ENCODE measurements around the gene FAM111B. TPM values are rescaled to one million over a fixed set of nuclear protein-coding genes. Genes with fewer than 3 reads are reported as not detected.

The FAM111B gene
- total and polyA plus RNA-seq, 2 of the 4 experiments (the other 2 are of a cell fraction), result 3.2 to 9.3 TPM

DNA sequence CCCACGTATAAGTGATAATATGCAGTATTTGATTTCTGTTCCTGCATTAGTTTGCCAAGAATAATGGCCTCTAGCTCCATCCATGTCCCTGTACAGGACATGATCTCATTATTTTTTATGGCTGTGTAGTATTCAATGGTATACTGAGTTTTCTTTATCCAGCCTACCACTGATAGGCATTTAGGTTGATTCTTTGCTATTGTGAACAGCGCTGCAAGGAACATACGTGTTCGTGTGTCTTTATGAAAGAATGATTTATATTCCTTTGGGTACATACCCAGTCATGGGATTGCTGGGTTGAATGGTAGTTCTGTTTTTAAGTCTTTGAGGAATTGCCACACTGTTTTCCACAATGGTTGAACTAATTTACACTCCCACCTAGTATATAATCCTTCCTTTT, 34.2 kb downstream of the FAM111B start:
- TF ChIP-seq MAZ (IDR thresholded peaks at IDR 0.05; ENCODE audit: borderline replicate concordance, low read depth, low read length) (no peak), POLR2A (IDR thresholded peaks at IDR 0.05; ENCODE audit: low read depth, low read length) (no peak), FOS (IDR thresholded peaks at IDR 0.05; ENCODE audit: low read depth, low read length) (no peak), RCOR1 (IDR thresholded peaks at IDR 0.05; ENCODE audit: insufficient replicate concordance, low read length) (no peak), NFE2L2 (IDR thresholded peaks at IDR 0.05; ENCODE audit: low read depth, low read length) (no peak), CHD1 (IDR thresholded peaks at IDR 0.05; ENCODE audit: low read depth, low read length) (no peak), ELK1 (IDR thresholded peaks at IDR 0.05; ENCODE audit: borderline replicate concordance, low read depth, low read length) (no peak), MAFK (IDR thresholded peaks at IDR 0.05; ENCODE audit: low read depth, low read length) (no peak), USF2 (IDR thresholded peaks at IDR 0.05; ENCODE audit: low read depth, low read length) (no peak)
- TF ChIP-seq, protein P1, sequence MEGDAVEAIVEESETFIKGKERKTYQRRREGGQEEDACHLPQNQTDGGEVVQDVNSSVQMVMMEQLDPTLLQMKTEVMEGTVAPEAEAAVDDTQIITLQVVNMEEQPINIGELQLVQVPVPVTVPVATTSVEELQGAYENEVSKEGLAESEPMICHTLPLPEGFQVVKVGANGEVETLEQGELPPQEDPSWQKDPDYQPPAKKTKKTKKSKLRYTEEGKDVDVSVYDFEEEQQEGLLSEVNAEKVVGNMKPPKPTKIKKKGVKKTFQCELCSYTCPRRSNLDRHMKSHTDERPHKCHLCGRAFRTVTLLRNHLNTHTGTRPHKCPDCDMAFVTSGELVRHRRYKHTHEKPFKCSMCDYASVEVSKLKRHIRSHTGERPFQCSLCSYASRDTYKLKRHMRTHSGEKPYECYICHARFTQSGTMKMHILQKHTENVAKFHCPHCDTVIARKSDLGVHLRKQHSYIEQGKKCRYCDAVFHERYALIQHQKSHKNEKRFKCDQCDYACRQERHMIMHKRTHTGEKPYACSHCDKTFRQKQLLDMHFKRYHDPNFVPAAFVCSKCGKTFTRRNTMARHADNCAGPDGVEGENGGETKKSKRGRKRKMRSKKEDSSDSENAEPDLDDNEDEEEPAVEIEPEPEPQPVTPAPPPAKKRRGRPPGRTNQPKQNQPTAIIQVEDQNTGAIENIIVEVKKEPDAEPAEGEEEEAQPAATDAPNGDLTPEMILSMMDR (conservative IDR thresholded peaks at IDR 0.05; ENCODE audit: low read depth, low read length), result no peak
- Histone ChIP-seq H3K23ac (ENCODE audit: low read depth, low read length) (0 out of 2 replicates have a peak overlapping the region, but pooled peaks have one; percentile 40), H2AK5ac (ENCODE audit: low read depth, low read length) (peak overlapping the region; percentile 74; the same call in 1 of the 2 replicates), H3K4me3 (ENCODE audit: insufficient read depth, low read depth, low read length) (no peak overlapping the region), H2BK120ac (ENCODE audit: low read depth, low read length) (peak overlapping the region; percentile 32; the same call in 1 of the 2 replicates), H3K9ac (ENCODE audit: low read depth, low read length) (no peak overlapping the region), H3K4ac (ENCODE audit: low read depth, low read length) (peak overlapping the region; percentile 42; the same call in 1 of the 2 replicates), H3K9me1 (ENCODE audit: insufficient read depth, low read length) (no peaks in the 10 kb centered on the region), H4K91ac (ENCODE audit: insufficient read depth, low read depth, low read length) (no peak overlapping the region), H3K9me3 (ENCODE audit: control insufficient read depth, insufficient read depth, low read length) (no peaks in the 10 kb centered on the region), H3K36me3 (ENCODE audit: control insufficient read depth, insufficient read depth, low read length) (peaks cover 1% of the 10 kb centered on the region; the same call in 1 of the 2 replicates), H4K5ac (ENCODE audit: low read depth, low read length) (no peak overlapping the region), H2BK15ac (ENCODE audit: low read depth, low read length) (peak overlapping the region; percentile 43; the same call in 1 of the 3 replicates), H3K4me1 (ENCODE audit: control insufficient read depth, insufficient read depth, low read length) (peaks cover 3% of the 10 kb centered on the region), H2AFZ (replicated peaks; ENCODE audit: low read length, poor library complexity) (no peak overlapping the region), H4K20me1 (ENCODE audit: insufficient read depth, low read length) (no peaks in the 10 kb centered on the region), H2BK20ac (ENCODE audit: low read depth, low read length) (peak overlapping the region; percentile 66), H3K79me1 (ENCODE audit: low read depth in 1 of 2, low read length in 2 of 2) (peaks cover 3 to 15% of the 10 kb centered on the region in 2 experiments), H3K27me3 (ENCODE audit: control insufficient read depth, insufficient read depth, low read length) (no peaks in the 10 kb centered on the region), H2AK9ac (replicated peaks; ENCODE audit: low read depth, low read length, poor library complexity) (no peak overlapping the region), H2BK5ac (ENCODE audit: low read depth, low read length, poor library complexity, severe bottlenecking) (peak overlapping the region; percentile 67), H3K18ac (ENCODE audit: low read depth, low read length) (no peak overlapping the region), H3K56ac (ENCODE audit: extremely low read depth, insufficient read depth, low read length) (no peak overlapping the region), H3K14ac (replicated peaks; ENCODE audit: low read depth, low read length) (peak overlapping the region; percentile 47), H3K4me2 (ENCODE audit: low read depth, low read length) (no peak overlapping the region), H3K27ac (ENCODE audit: insufficient read depth, low read length) (no peak overlapping the region), H4K8ac (ENCODE audit: low read depth in 2 of 2, low read length in 2 of 2) (peak overlapping the region in 1 of 2 experiments; percentile 56; a peak in 1 of 4 replicates)
- ChIA-PET CTCF (interaction anchor here (1.1 to 2.1 kb wide), 3 partner anchors 17 to 214 kb away, joined by 3 to 13 read pairs (median 9); no protein-coding TSS in a partner anchor), POLR2A (ENCODE audit: unreplicated experiment) (no interaction called here)
- no peak for ATAC-seq (ENCODE audit: low read depth)
- no CpG with 5 or more reads among the region's 4 CpGs for WGBS, 2 experiments (ENCODE audit: extremely low coverage in 2 of 2, insufficient read length in 1 of 2)
- dilution Hi-C loops (cut with HindIII; ENCODE audit: low sequenced_read_pairs, unreplicated experiment) (no loop called here), in situ Hi-C loops (cut with MboI; ENCODE audit: low sequenced_read_pairs) (no loop called here), intact Hi-C loops (cut with micrococcal nuclease) (loop anchor here (5.0 kb wide), 1 partner anchor 564 kb away; the partner anchor contains the start of genes LPXN and ZFP91)
- BruUV-seq (replicated peaks), result no TSS peak
- DNase-seq, result no peak
